Measurements from ENCODE around the gene ILDR1. TPM values are rescaled to one million over a fixed set of nuclear protein-coding genes. Genes with fewer than 3 reads are reported as not detected.
"Not testable (repeated sequence)": the region's sequence is repeated elsewhere in the genome, so short reads cannot be mapped to it uniquely, and the experiment has no call there.

ILDR1 gene
- total and polyA plus RNA-seq, 2 of the 4 experiments (the other 2 are of a cell fraction): not detected

DNA sequence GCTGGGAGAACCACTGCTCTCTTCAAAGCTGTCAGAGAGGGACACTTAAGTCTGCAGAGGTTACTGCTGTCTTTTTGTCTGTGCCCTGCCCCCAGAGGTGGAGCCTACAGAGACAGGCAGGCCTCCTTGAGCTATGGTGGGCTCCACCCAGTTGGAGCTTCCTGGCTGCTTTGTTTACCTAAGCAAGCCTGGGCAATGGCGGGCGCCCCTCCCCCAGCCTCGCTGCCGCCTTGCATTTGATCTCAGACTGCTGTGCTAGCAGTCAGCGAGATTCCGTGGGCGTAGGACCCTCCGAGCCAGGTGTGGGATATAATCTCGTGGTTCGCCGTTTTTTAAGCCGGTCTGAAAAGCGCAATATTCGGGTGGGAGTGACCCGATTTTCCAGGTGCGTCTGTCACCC, 25.2 kb upstream of the ILDR1 start:
- POLR2A ChIA-PET (ENCODE audit: unreplicated experiment); H2BK15ac ChIP-seq (ENCODE audit: low read depth, low read length); H2AK9ac ChIP-seq (replicated peaks; ENCODE audit: low read depth, low read length, poor library complexity); ATAC-seq (ENCODE audit: low read depth); H4K8ac ChIP-seq (ENCODE audit: low read depth in 2 of 2, low read length in 2 of 2); H3K27ac ChIP-seq (ENCODE audit: insufficient read depth, low read length); H2AK5ac ChIP-seq (ENCODE audit: low read depth, low read length); H3K9ac ChIP-seq (ENCODE audit: low read depth, low read length); in situ Hi-C loops (cut with MboI; ENCODE audit: low sequenced_read_pairs); H3K36me3 ChIP-seq (ENCODE audit: control insufficient read depth, insufficient read depth, low read length); intact Hi-C loops (cut with micrococcal nuclease); H3K9me1 ChIP-seq (ENCODE audit: insufficient read depth, low read length); H2BK20ac ChIP-seq (ENCODE audit: low read depth, low read length); H3K23ac ChIP-seq (ENCODE audit: low read depth, low read length); H3K4me1 ChIP-seq (ENCODE audit: control insufficient read depth, insufficient read depth, low read length); CTCF ChIA-PET; H2BK120ac ChIP-seq (ENCODE audit: low read depth, low read length); H2AFZ ChIP-seq (replicated peaks; ENCODE audit: low read length, poor library complexity); H4K20me1 ChIP-seq (ENCODE audit: insufficient read depth, low read length); H3K4ac ChIP-seq (ENCODE audit: low read depth, low read length); H2BK5ac ChIP-seq (ENCODE audit: low read depth, low read length, poor library complexity, severe bottlenecking); H3K9me3 ChIP-seq (ENCODE audit: control insufficient read depth, insufficient read depth, low read length); H3K79me1 ChIP-seq (ENCODE audit: low read depth in 1 of 2, low read length in 2 of 2); H4K5ac ChIP-seq (ENCODE audit: low read depth, low read length); BruUV-seq (replicated peaks); H3K18ac ChIP-seq (ENCODE audit: low read depth, low read length); H3K14ac ChIP-seq (replicated peaks; ENCODE audit: low read depth, low read length); DNase-seq; dilution Hi-C loops (cut with HindIII; ENCODE audit: low sequenced_read_pairs, unreplicated experiment); H3K56ac ChIP-seq (ENCODE audit: extremely low read depth, insufficient read depth, low read length); H4K91ac ChIP-seq (ENCODE audit: insufficient read depth, low read depth, low read length); H3K4me3 ChIP-seq (ENCODE audit: insufficient read depth, low read depth, low read length); H3K4me2 ChIP-seq (ENCODE audit: low read depth, low read length); H3K27me3 ChIP-seq (ENCODE audit: control insufficient read depth, insufficient read depth, low read length): not testable (repeated sequence)
- WGBS, 2 experiments (ENCODE audit: extremely low coverage in 2 of 2, insufficient read length in 1 of 2): no CpG with 5 or more reads among the region's 16 CpGs
